ENCODE measurements around the gene TRMT112.

Gene TRMT112

GRCh38 chr11:64351136-64351631, 33.8 kb upstream of the TRMT112 start:
- DNase-seq (ENCODE audit: low read depth, low spot score), result no peak

- no peak for DNase-seq (ENCODE audit: low read depth, low spot score)
Measured at GRCh38 chr11:64349404-64349803, 32.0 kb upstream of the TRMT112 start.

GRCh38 chr11:64349025-64349387, 31.6 kb upstream of the TRMT112 start:
- no peak for DNase-seq (ENCODE audit: low read depth, low spot score)

- DNase-seq (ENCODE audit: low read depth, low spot score), result no peak
Measured at GRCh38 chr11:64348383-64349024, 31.1 kb upstream of the TRMT112 start.

GRCh38 chr11:64347193-64347867, 30.0 kb upstream of the TRMT112 start:
- DNase-seq (ENCODE audit: low read depth, low spot score), result no peak

- no peak for DNase-seq (ENCODE audit: low read depth, low spot score)
Measured at GRCh38 chr11:64344787-64345186, 27.4 kb upstream of the TRMT112 start.

GRCh38 chr11:64343767-64344559, 26.6 kb upstream of the TRMT112 start:
- no peak for DNase-seq (ENCODE audit: low read depth, low spot score)

- no peak for DNase-seq (ENCODE audit: low read depth, low spot score)
Measured at GRCh38 chr11:64342869-64343745, 25.7 kb upstream of the TRMT112 start.

GRCh38 chr11:64341851-64342791, 24.8 kb upstream of the TRMT112 start:
- DNase-seq (ENCODE audit: low read depth, low spot score), result no peak

- no peak for DNase-seq (ENCODE audit: low read depth, low spot score)
Measured at GRCh38 chr11:64341429-64341828, 24.1 kb upstream of the TRMT112 start.

GRCh38 chr11:64340671-64341335, 23.4 kb upstream of the TRMT112 start:
- no peak for DNase-seq (ENCODE audit: low read depth, low spot score)

GRCh38 chr11:64339754-64340408, 22.5 kb upstream of the TRMT112 start, which contains the start of gene CCDC88B:
Gene CCDC88B, plus strand, starts transcription at chr11:64340204. Its CDS starts 63 bp downstream, at chr11:64340267.
- DNase-seq (ENCODE audit: low read depth, low spot score), result no peak

- no peak for DNase-seq (ENCODE audit: low read depth, low spot score)
Measured at GRCh38 chr11:64339286-64339685, 21.9 kb upstream of the TRMT112 start.

GRCh38 chr11:64338716-64339115, 21.4 kb upstream of the TRMT112 start:
- no peak for DNase-seq (ENCODE audit: low read depth, low spot score)

GRCh38 chr11:64337538-64338249, 20.3 kb upstream of the TRMT112 start:
- no peak for DNase-seq (ENCODE audit: low read depth, low spot score)

- no peak for DNase-seq (ENCODE audit: low read depth, low spot score)
Measured at GRCh38 chr11:64334764-64335735, 17.7 kb upstream of the TRMT112 start.

- no peak for DNase-seq (ENCODE audit: low read depth, low spot score)
Measured at GRCh38 chr11:64333556-64333955, 16.2 kb upstream of the TRMT112 start.
